ENCODE measurements around the gene PFKL. TPM values are rescaled to one million over a fixed set of nuclear protein-coding genes. Genes with fewer than 3 reads are reported as not detected.

The PFKL gene
- total RNA-seq, 1 experiment from 2014 or later, result 134 TPM

DNA sequence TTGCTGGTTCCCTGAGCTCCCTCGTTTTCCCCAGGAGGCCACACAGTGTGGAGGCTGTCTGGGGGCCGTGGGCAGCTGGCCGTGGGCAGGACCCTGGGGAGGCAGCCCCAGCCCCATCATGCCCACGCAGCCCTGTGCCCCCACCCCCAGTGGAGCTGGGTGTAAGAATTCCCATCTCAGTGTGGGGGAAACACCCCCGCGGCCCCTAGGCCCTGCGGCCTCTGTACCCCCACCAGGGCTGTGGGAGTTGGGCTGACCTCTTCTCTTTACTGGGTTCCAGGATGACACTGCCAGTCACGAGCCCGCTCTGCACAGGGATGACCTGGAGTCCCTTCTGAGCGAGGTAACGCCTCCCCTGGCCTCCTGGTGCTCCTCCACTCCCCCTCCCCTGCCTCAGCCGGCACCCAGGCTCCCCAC lies 3.7 kb upstream of the PFKL start (continued):
- TF ChIP-seq, protein P1, sequence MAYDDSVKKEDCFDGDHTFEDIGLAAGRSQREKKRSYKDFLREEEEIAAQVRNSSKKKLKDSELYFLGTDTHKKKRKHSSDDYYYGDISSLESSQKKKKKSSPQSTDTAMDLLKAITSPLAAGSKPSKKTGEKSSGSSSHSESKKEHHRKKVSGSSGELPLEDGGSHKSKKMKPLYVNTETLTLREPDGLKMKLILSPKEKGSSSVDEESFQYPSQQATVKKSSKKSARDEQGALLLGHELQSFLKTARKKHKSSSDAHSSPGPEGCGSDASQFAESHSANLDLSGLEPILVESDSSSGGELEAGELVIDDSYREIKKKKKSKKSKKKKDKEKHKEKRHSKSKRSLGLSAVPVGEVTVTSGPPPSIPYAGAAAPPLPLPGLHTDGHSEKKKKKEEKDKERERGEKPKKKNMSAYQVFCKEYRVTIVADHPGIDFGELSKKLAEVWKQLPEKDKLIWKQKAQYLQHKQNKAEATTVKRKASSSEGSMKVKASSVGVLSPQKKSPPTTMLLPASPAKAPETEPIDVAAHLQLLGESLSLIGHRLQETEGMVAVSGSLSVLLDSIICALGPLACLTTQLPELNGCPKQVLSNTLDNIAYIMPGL (CRISPR knock-in tag; IDR thresholded peaks at IDR 0.05), result no peak
- no peak for TF ChIP-seq GABPB1 (CRISPR knock-in tag; IDR thresholded peaks at IDR 0.05)
- TF ChIP-seq, protein P2, sequence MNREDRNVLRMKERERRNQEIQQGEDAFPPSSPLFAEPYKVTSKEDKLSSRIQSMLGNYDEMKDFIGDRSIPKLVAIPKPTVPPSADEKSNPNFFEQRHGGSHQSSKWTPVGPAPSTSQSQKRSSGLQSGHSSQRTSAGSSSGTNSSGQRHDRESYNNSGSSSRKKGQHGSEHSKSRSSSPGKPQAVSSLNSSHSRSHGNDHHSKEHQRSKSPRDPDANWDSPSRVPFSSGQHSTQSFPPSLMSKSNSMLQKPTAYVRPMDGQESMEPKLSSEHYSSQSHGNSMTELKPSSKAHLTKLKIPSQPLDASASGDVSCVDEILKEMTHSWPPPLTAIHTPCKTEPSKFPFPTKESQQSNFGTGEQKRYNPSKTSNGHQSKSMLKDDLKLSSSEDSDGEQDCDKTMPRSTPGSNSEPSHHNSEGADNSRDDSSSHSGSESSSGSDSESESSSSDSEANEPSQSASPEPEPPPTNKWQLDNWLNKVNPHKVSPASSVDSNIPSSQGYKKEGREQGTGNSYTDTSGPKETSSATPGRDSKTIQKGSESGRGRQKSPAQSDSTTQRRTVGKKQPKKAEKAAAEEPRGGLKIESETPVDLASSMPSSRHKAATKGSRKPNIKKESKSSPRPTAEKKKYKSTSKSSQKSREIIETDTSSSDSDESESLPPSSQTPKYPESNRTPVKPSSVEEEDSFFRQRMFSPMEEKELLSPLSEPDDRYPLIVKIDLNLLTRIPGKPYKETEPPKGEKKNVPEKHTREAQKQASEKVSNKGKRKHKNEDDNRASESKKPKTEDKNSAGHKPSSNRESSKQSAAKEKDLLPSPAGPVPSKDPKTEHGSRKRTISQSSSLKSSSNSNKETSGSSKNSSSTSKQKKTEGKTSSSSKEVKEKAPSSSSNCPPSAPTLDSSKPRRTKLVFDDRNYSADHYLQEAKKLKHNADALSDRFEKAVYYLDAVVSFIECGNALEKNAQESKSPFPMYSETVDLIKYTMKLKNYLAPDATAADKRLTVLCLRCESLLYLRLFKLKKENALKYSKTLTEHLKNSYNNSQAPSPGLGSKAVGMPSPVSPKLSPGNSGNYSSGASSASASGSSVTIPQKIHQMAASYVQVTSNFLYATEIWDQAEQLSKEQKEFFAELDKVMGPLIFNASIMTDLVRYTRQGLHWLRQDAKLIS (CRISPR knock-in tag; IDR thresholded peaks at IDR 0.05; ENCODE audit: borderline replicate concordance), result no peak
- no peak for TF ChIP-seq NR2C2 (CRISPR knock-in tag; IDR thresholded peaks at IDR 0.05)
- no peak for TF ChIP-seq RELA (CRISPR knock-in tag; IDR thresholded peaks at IDR 0.05; ENCODE audit: borderline replicate concordance)
- TF ChIP-seq FOXK1 (CRISPR knock-in tag; IDR thresholded peaks at IDR 0.05), result no peak
- no peak for TF ChIP-seq GRHL2 (CRISPR knock-in tag; IDR thresholded peaks at IDR 0.05; ENCODE audit: insufficient replicate concordance, severe bottlenecking)
- TF ChIP-seq ATF1 (CRISPR knock-in tag; IDR thresholded peaks at IDR 0.05), result no peak
- TF ChIP-seq, protein P3, sequence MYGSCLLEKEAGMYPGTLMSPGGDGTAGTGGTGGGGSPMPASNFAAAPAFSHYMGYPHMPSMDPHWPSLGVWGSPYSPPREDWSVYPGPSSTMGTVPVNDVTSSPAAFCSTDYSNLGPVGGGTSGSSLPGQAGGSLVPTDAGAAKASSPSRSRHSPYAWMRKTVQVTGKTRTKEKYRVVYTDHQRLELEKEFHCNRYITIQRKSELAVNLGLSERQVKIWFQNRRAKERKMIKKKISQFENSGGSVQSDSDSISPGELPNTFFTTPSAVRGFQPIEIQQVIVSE (CRISPR knock-in tag; IDR thresholded peaks at IDR 0.05; ENCODE audit: borderline replicate concordance), result no peak
- TF ChIP-seq, protein P4, sequence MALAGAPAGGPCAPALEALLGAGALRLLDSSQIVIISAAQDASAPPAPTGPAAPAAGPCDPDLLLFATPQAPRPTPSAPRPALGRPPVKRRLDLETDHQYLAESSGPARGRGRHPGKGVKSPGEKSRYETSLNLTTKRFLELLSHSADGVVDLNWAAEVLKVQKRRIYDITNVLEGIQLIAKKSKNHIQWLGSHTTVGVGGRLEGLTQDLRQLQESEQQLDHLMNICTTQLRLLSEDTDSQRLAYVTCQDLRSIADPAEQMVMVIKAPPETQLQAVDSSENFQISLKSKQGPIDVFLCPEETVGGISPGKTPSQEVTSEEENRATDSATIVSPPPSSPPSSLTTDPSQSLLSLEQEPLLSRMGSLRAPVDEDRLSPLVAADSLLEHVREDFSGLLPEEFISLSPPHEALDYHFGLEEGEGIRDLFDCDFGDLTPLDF (CRISPR knock-in tag; IDR thresholded peaks at IDR 0.05), result no peak

DNA sequence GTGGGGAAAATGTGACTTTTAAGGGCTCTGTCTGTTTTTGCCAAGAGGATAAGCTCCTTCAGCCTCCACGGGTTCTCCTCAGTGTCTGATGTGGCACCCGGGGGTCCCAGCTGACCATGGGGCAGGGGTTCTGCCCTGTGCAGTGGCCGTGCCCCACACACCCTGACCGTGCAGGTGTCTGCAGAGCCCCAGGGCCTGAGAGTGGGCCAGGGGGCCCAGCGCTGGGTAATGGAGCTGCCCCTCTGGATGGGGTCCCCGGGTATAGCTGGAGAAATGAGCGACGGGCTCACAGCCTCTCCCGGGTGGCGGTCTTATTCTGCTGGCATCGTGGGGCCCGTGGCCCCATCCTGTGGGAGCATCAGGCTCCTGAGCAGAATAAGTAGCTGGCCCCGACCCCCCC lies 2.9 kb upstream of the PFKL start:
- Mint-ChIP-seq H3K9me3 (no peaks in the 10 kb centered on the region), H3K27ac (no peak overlapping the region), H3K4me3 (no peak overlapping the region), H3K4me1 (peaks cover 12% of the 10 kb centered on the region), H3K27me3 (ENCODE audit: low read depth) (peaks cover 11% of the 10 kb centered on the region), H3K36me3 (no peaks in the 10 kb centered on the region)
- ATAC-seq (no peak), DNase-seq (ENCODE audit: low spot score) (no peak)
- ChIA-PET CTCF (interaction anchor here (0.6 to 2.7 kb wide), 20 partner anchors 10 to 568 kb away, joined by 3 to 22 read pairs (median 5); partner anchors contain the start of gene DNMT3L), POLR2A (no interaction called here)
- TF ChIP-seq, protein P5, sequence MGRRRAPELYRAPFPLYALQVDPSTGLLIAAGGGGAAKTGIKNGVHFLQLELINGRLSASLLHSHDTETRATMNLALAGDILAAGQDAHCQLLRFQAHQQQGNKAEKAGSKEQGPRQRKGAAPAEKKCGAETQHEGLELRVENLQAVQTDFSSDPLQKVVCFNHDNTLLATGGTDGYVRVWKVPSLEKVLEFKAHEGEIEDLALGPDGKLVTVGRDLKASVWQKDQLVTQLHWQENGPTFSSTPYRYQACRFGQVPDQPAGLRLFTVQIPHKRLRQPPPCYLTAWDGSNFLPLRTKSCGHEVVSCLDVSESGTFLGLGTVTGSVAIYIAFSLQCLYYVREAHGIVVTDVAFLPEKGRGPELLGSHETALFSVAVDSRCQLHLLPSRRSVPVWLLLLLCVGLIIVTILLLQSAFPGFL (CRISPR knock-in tag; IDR thresholded peaks at IDR 0.05; ENCODE audit: borderline replicate concordance), result no peak
- TF ChIP-seq JAZF1 (CRISPR knock-in tag; IDR thresholded peaks at IDR 0.05), result no peak
- TF ChIP-seq, protein P4 (CRISPR knock-in tag; IDR thresholded peaks at IDR 0.05), result no peak
- no peak for TF ChIP-seq IRF2 (CRISPR knock-in tag; IDR thresholded peaks at IDR 0.05; ENCODE audit: borderline replicate concordance, low read depth)
- TF ChIP-seq NR2C2 (CRISPR knock-in tag; IDR thresholded peaks at IDR 0.05), result no peak
- no peak for TF ChIP-seq HMGA2 (CRISPR knock-in tag; IDR thresholded peaks at IDR 0.05)
- TF ChIP-seq ZNF317 (CRISPR knock-in tag; IDR thresholded peaks at IDR 0.05; ENCODE audit: borderline replicate concordance, low read depth), result no peak
- no peak for TF ChIP-seq KAT7 (CRISPR knock-in tag; IDR thresholded peaks at IDR 0.05; ENCODE audit: borderline replicate concordance)
- TF ChIP-seq NR1H2 (CRISPR knock-in tag; IDR thresholded peaks at IDR 0.05), result no peak
- TF ChIP-seq, protein P6, sequence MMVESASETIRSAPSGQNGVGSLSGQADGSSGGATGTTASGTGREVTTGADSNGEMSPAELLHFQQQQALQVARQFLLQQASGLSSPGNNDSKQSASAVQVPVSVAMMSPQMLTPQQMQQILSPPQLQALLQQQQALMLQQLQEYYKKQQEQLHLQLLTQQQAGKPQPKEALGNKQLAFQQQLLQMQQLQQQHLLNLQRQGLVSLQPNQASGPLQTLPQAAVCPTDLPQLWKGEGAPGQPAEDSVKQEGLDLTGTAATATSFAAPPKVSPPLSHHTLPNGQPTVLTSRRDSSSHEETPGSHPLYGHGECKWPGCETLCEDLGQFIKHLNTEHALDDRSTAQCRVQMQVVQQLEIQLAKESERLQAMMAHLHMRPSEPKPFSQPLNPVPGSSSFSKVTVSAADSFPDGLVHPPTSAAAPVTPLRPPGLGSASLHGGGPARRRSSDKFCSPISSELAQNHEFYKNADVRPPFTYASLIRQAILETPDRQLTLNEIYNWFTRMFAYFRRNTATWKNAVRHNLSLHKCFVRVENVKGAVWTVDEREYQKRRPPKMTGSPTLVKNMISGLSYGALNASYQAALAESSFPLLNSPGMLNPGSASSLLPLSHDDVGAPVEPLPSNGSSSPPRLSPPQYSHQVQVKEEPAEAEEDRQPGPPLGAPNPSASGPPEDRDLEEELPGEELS (CRISPR knock-in tag; IDR thresholded peaks at IDR 0.05), result no peak
- TF ChIP-seq, protein P7, sequence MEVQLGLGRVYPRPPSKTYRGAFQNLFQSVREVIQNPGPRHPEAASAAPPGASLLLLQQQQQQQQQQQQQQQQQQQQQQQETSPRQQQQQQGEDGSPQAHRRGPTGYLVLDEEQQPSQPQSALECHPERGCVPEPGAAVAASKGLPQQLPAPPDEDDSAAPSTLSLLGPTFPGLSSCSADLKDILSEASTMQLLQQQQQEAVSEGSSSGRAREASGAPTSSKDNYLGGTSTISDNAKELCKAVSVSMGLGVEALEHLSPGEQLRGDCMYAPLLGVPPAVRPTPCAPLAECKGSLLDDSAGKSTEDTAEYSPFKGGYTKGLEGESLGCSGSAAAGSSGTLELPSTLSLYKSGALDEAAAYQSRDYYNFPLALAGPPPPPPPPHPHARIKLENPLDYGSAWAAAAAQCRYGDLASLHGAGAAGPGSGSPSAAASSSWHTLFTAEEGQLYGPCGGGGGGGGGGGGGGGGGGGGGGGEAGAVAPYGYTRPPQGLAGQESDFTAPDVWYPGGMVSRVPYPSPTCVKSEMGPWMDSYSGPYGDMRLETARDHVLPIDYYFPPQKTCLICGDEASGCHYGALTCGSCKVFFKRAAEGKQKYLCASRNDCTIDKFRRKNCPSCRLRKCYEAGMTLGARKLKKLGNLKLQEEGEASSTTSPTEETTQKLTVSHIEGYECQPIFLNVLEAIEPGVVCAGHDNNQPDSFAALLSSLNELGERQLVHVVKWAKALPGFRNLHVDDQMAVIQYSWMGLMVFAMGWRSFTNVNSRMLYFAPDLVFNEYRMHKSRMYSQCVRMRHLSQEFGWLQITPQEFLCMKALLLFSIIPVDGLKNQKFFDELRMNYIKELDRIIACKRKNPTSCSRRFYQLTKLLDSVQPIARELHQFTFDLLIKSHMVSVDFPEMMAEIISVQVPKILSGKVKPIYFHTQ (CRISPR knock-in tag; IDR thresholded peaks at IDR 0.05), result no peak
- no peak for TF ChIP-seq GABPB1 (CRISPR knock-in tag; IDR thresholded peaks at IDR 0.05)
- no peak for TF ChIP-seq JUN (CRISPR knock-in tag; IDR thresholded peaks at IDR 0.05)
- TF ChIP-seq RELA (CRISPR knock-in tag; IDR thresholded peaks at IDR 0.05; ENCODE audit: borderline replicate concordance), result no peak
- TF ChIP-seq MYBL2 (CRISPR knock-in tag; IDR thresholded peaks at IDR 0.05), result no peak

All from WTC11 (cell line).